Activated T-cell treated with anti-CD3 and anti-CD28 coated beads, Interleukin-2, amount 50 U/mL, for 72 hours (primary cell): ENCODE results near the gene SCRN1. TPM values are rescaled to one million over a fixed set of nuclear protein-coding genes. Genes with fewer than 3 reads are reported as not detected.

Experiments used
- ATAC-seq, 2 donors: fragments of 150-1000 bp; cut with Tn5 transposase; replicated peaks in 1 of 2; 2 replicates each; pipeline ENCODE4 v1.10.0; 2021; ENCODE audit warnings: moderate library complexity in 2 of 2, mild to moderate bottlenecking in 1 of 2
- DNase-seq, 2 donors: peaks; one replicate each; pipeline ENCODE4 v3.0.0; 2021 to 2022; ENCODE audit warnings: mixed read lengths in 1 of 2
- H3K27ac Mint-ChIP-seq: one replicate; pipeline ENCODE4 v1.8.0; 2022; ENCODE audit warnings: mild to moderate bottlenecking, moderate library complexity, mixed read lengths
- H3K27me3 Mint-ChIP-seq: one replicate; pipeline ENCODE4 v1.8.0; 2022; ENCODE audit warnings: low read depth, mixed read lengths
- H3K36me3 Mint-ChIP-seq, 2 donors: one replicate each; pipeline ENCODE4 v1.8.0; 2022; ENCODE audit warnings: mixed read lengths in 2 of 2, mild to moderate bottlenecking in 1 of 2; ENCODE audit not compliant: insufficient read depth in 2 of 2
- H3K4me1 Mint-ChIP-seq: one replicate; pipeline ENCODE4 v1.8.0; 2022; ENCODE audit warnings: low read depth, mixed read lengths
- H3K4me3 Mint-ChIP-seq, 2 donors: one replicate each; pipeline ENCODE4 v1.8.0; 2022; ENCODE audit warnings: mild to moderate bottlenecking in 2 of 2, mixed read lengths in 2 of 2, moderate library complexity in 2 of 2
- H3K9me3 Mint-ChIP-seq, 2 donors: one replicate each; pipeline ENCODE4 v1.8.0; 2022; ENCODE audit warnings: mixed read lengths in 2 of 2
- total RNA-seq, 2 donors: library from RNA; stranded (reverse); gene quantifications; one replicate each; pipeline ENCODE4 v1.2.3, GENCODE V29; 2022

The SCRN1 gene
- total RNA-seq, 2 donors from 2014 or later: 10.3 to 14.0 TPM

GRCh38 chr7:30026229-30027064, 36.8 kb upstream of the SCRN1 start, which contains the start of gene FKBP14:
Gene FKBP14, minus strand, starts transcription at chr7:30026702. Its CDS starts 194 bp downstream, at chr7:30026508.
- Mint-ChIP-seq H3K36me3 (no peaks in the 10 kb centered on the region), H3K4me1 (peaks cover 41% of the 10 kb centered on the region), H3K27me3 (no peaks in the 10 kb centered on the region), H3K9me3 (no peaks in the 10 kb centered on the region), H3K4me3 (no peak within 1 kb of the TSS), H3K27ac (peak within 1 kb of the TSS; percentile 91)
- ATAC-seq (peak; percentile 82 to 85), DNase-seq (peak; percentile 90 to 93)

- no peaks in the 10 kb centered on the region for H3K36me3 Mint-ChIP-seq
These were observed 33.9 kb upstream of the SCRN1 start for GRCh38 chr7:30023524-30023923.

GRCh38 chr7:30022991-30023390, 33.4 kb upstream of the SCRN1 start:
- H3K27me3 Mint-ChIP-seq: no peaks in the 10 kb centered on the region
- ATAC-seq (no peak), DNase-seq (no peak)
- H3K27ac Mint-ChIP-seq: no peak overlapping the region
- H3K36me3 Mint-ChIP-seq: peaks cover 0 to 1% of the 10 kb centered on the region in 2 donors
- peaks cover 47% of the 10 kb centered on the region for H3K4me1 Mint-ChIP-seq
- no peak overlapping the region for H3K4me3 Mint-ChIP-seq
- no peaks in the 10 kb centered on the region for H3K9me3 Mint-ChIP-seq

More at GRCh38 chr7:30023524-30023923, 33.9 kb upstream of the SCRN1 start:
- H3K4me1 Mint-ChIP-seq: peaks cover 47% of the 10 kb centered on the region
- H3K9me3 Mint-ChIP-seq: no peaks in the 10 kb centered on the region
- H3K27me3 Mint-ChIP-seq: no peaks in the 10 kb centered on the region
- DNase-seq (no peak), ATAC-seq (no peak)
- no peak overlapping the region for H3K27ac Mint-ChIP-seq
- peak overlapping the region in 1 of 2 donors; percentile 27 for H3K4me3 Mint-ChIP-seq

GRCh38 chr7:30020535-30020934, 30.9 kb upstream of the SCRN1 start:
- ATAC-seq (no peak), DNase-seq (no peak)
- Mint-ChIP-seq H3K27ac (no peak overlapping the region), H3K4me3 (no peak overlapping the region), H3K9me3 (no peaks in the 10 kb centered on the region), H3K27me3 (no peaks in the 10 kb centered on the region), H3K4me1 (peaks cover 33% of the 10 kb centered on the region), H3K36me3 (peaks cover 0 to 6% of the 10 kb centered on the region in 2 donors)

- no peaks in the 10 kb centered on the region for H3K27me3 Mint-ChIP-seq
- peaks cover 27% of the 10 kb centered on the region for H3K4me1 Mint-ChIP-seq
- no peak for DNase-seq
- no peak overlapping the region for H3K27ac Mint-ChIP-seq
- no peak for ATAC-seq
- peaks cover 0 to 6% of the 10 kb centered on the region in 2 donors for H3K36me3 Mint-ChIP-seq
- H3K9me3 Mint-ChIP-seq: no peaks in the 10 kb centered on the region
- H3K4me3 Mint-ChIP-seq: no peak overlapping the region
These were observed 30.4 kb upstream of the SCRN1 start for GRCh38 chr7:30019960-30020359.

- Mint-ChIP-seq H3K27me3 (no peaks in the 10 kb centered on the region), H3K4me3 (no peak overlapping the region), H3K4me1 (peaks cover 21% of the 10 kb centered on the region), H3K36me3 (peaks cover 0 to 6% of the 10 kb centered on the region in 2 donors), H3K27ac (no peak overlapping the region), H3K9me3 (no peaks in the 10 kb centered on the region)
- ATAC-seq: no peak
- no peak for DNase-seq
These were observed 29.8 kb upstream of the SCRN1 start for GRCh38 chr7:30019387-30019786.

- Mint-ChIP-seq H3K36me3 (peaks cover 0 to 6% of the 10 kb centered on the region in 2 donors), H3K4me3 (no peak overlapping the region), H3K27me3 (no peaks in the 10 kb centered on the region), H3K27ac (no peak overlapping the region), H3K9me3 (no peaks in the 10 kb centered on the region), H3K4me1 (peaks cover 12% of the 10 kb centered on the region)
- no peak for DNase-seq
- no peak for ATAC-seq
These were observed 28.9 kb upstream of the SCRN1 start for GRCh38 chr7:30018451-30018850.

GRCh38 chr7:30012757-30013156, 23.2 kb upstream of the SCRN1 start:
- no peaks in the 10 kb centered on the region for H3K27me3 Mint-ChIP-seq
- no peaks in the 10 kb centered on the region for H3K9me3 Mint-ChIP-seq
- ATAC-seq (no peak), DNase-seq (no peak)
- H3K27ac Mint-ChIP-seq: no peak overlapping the region
- H3K4me3 Mint-ChIP-seq: no peak overlapping the region
- peaks cover 0 to 4% of the 10 kb centered on the region in 2 donors for H3K36me3 Mint-ChIP-seq
- no peaks in the 10 kb centered on the region for H3K4me1 Mint-ChIP-seq

- no peaks in the 10 kb centered on the region for H3K27me3 Mint-ChIP-seq
- H3K36me3 Mint-ChIP-seq: no peaks in the 10 kb centered on the region
- DNase-seq (no peak), ATAC-seq (no peak)
- no peaks in the 10 kb centered on the region for H3K4me1 Mint-ChIP-seq
- H3K9me3 Mint-ChIP-seq: no peaks in the 10 kb centered on the region
- H3K27ac Mint-ChIP-seq: no peak overlapping the region
- no peak overlapping the region for H3K4me3 Mint-ChIP-seq
These were observed 20.4 kb upstream of the SCRN1 start for GRCh38 chr7:30010021-30010420.

GRCh38 chr7:30005464-30005863, 15.9 kb upstream of the SCRN1 start:
- H3K27ac Mint-ChIP-seq: no peak overlapping the region
- no peak for DNase-seq
- no peaks in the 10 kb centered on the region for H3K36me3 Mint-ChIP-seq
- peaks cover 6% of the 10 kb centered on the region for H3K27me3 Mint-ChIP-seq
- no peak overlapping the region for H3K4me3 Mint-ChIP-seq
- no peaks in the 10 kb centered on the region for H3K9me3 Mint-ChIP-seq
- no peaks in the 10 kb centered on the region for H3K4me1 Mint-ChIP-seq
- ATAC-seq: no peak

- Mint-ChIP-seq H3K4me3 (no peak overlapping the region), H3K36me3 (no peaks in the 10 kb centered on the region), H3K9me3 (no peaks in the 10 kb centered on the region), H3K4me1 (no peaks in the 10 kb centered on the region), H3K27me3 (peaks cover 19% of the 10 kb centered on the region), H3K27ac (no peak overlapping the region)
- DNase-seq (no peak), ATAC-seq (no peak)
These were observed 13.5 kb upstream of the SCRN1 start for GRCh38 chr7:30003098-30003497.

- Mint-ChIP-seq H3K27ac (no peak overlapping the region), H3K27me3 (peaks cover 27% of the 10 kb centered on the region), H3K36me3 (no peaks in the 10 kb centered on the region), H3K4me3 (no peak overlapping the region), H3K9me3 (no peaks in the 10 kb centered on the region), H3K4me1 (no peaks in the 10 kb centered on the region)
- DNase-seq: no peak
- no peak for ATAC-seq
These were observed 12.4 kb upstream of the SCRN1 start for GRCh38 chr7:30001998-30002397.

- ATAC-seq (no peak), DNase-seq (no peak)
- H3K36me3 Mint-ChIP-seq: peaks cover 0 to 3% of the 10 kb centered on the region in 2 donors
- H3K27ac Mint-ChIP-seq: no peak overlapping the region
- no peaks in the 10 kb centered on the region for H3K4me1 Mint-ChIP-seq
- H3K4me3 Mint-ChIP-seq: no peak overlapping the region
- peaks cover 29% of the 10 kb centered on the region for H3K27me3 Mint-ChIP-seq
- peaks cover 1 to 4% of the 10 kb centered on the region in 2 donors for H3K9me3 Mint-ChIP-seq
These were observed 8.9 kb upstream of the SCRN1 start for GRCh38 chr7:29998489-29998888.

GRCh38 chr7:29996321-29996720, 6.7 kb upstream of the SCRN1 start:
- Mint-ChIP-seq H3K9me3 (peaks cover 1 to 4% of the 10 kb centered on the region in 2 donors), H3K27ac (no peak overlapping the region), H3K36me3 (peaks cover 2 to 3% of the 10 kb centered on the region in 2 donors), H3K4me1 (no peaks in the 10 kb centered on the region), H3K4me3 (no peak overlapping the region), H3K27me3 (peaks cover 44% of the 10 kb centered on the region)
- DNase-seq: no peak
- no peak for ATAC-seq
